Fibroblast of lung (primary cell): ENCODE measurements around the gene A1BG. TPM values are rescaled to one million over a fixed set of nuclear protein-coding genes. Genes with fewer than 3 reads are reported as not detected.

ENCODE experiments used
- DNase-seq, 2 donors: peaks; one replicate each; pipeline versions ENCODE4 v3.0.0 to v3.0.0-alpha.2; 2010; ENCODE audit warnings: low read depth in 2 of 2
- H2AFZ ChIP-seq: 2 replicates; pipeline ENCODE4 v1.5.1; 2012; ENCODE audit warnings: low read length, control low read depth, inconsistent platforms
- H3K27ac ChIP-seq: 2 replicates; pipeline ENCODE4 v1.5.1; 2011; ENCODE audit warnings: low read length, control low read depth; ENCODE audit not compliant: insufficient read depth
- H3K27me3 ChIP-seq: 2 replicates; pipeline ENCODE4 v1.5.1; 2011; ENCODE audit warnings: mild to moderate bottlenecking, low read length; ENCODE audit not compliant: control insufficient read depth, insufficient read depth
- H3K36me3 ChIP-seq: 2 replicates; pipeline ENCODE4 v1.5.1; 2011; ENCODE audit warnings: low read length; ENCODE audit not compliant: control insufficient read depth, insufficient read depth
- H3K4me1 ChIP-seq: 2 replicates; pipeline ENCODE4 v1.5.1; 2011; ENCODE audit warnings: low read length; ENCODE audit not compliant: control insufficient read depth, insufficient read depth; ENCODE audit errors: extremely low read depth
- H3K4me2 ChIP-seq: 2 replicates; pipeline ENCODE4 v1.5.1; 2011; ENCODE audit warnings: low read length, control low read depth; ENCODE audit not compliant: insufficient read depth; ENCODE audit errors: extremely low read depth
- H3K4me3 ChIP-seq, 4 experiments: fragments of 200-600 bp in 1 of 4; sonication (generic) in 1 of 4; replicated peaks in 1 of 4; 2 replicates each; pipeline ENCODE4 v1.5.1; 2011 to 2016; ENCODE audit warnings: low read length in 4 of 4, low read depth in 3 of 4, mild to moderate bottlenecking in 3 of 4, control low read depth in 2 of 4, inconsistent platforms in 1 of 4, mixed read lengths in 1 of 4; ENCODE audit not compliant: insufficient read depth in 1 of 4; ENCODE audit errors: control extremely low read depth in 1 of 4
- H3K79me2 ChIP-seq: 2 replicates; pipeline ENCODE4 v1.5.1; 2012; ENCODE audit warnings: mild to moderate bottlenecking, low read length, inconsistent platforms; ENCODE audit not compliant: control insufficient read depth, insufficient read depth
- H3K9ac ChIP-seq: 2 replicates; pipeline ENCODE4 v1.5.1; 2011; ENCODE audit warnings: mild to moderate bottlenecking, low read length, control low read depth; ENCODE audit not compliant: insufficient read depth
- H3K9me3 ChIP-seq: 2 replicates; pipeline ENCODE4 v1.5.1; 2012; ENCODE audit warnings: low read depth, low read length; ENCODE audit not compliant: control insufficient read depth, insufficient read depth
- H4K20me1 ChIP-seq: 2 replicates; pipeline ENCODE4 v1.5.1; 2011; ENCODE audit warnings: low read length; ENCODE audit not compliant: control insufficient read depth, insufficient read depth; ENCODE audit errors: extremely low read depth
- CTCF ChIP-seq, 2 donors: IDR thresholded peaks in 1 of 2; conservative IDR thresholded peaks in 1 of 2; 1 replicate in 1 of 2; 2 replicates in 1 of 2; pipeline ENCODE4 v1.5.1; 2011 to 2012; ENCODE audit warnings: low read length in 2 of 2, control low read depth in 1 of 2, inconsistent platforms in 1 of 2, low read depth in 1 of 2, mild to moderate bottlenecking in 1 of 2
- EZH2 ChIP-seq: IDR thresholded peaks from 2 replicates; pipeline ENCODE4 v1.5.1; 2012; ENCODE audit warnings: low read length, control low read depth, mild to moderate bottlenecking; ENCODE audit errors: missing control alignments
- polyA plus RNA-seq, 2 donors: library from polyadenylated mRNA; depleted of rRNA in 1 of 2; stranded (reverse) in 1 of 2; unstranded in 1 of 2; fragments of >200 nt; gene quantifications; 2 replicates each; pipeline ENCODE4 v1.2.1, GENCODE V29; 2011 to 2012; ENCODE audit warnings: missing spikeins in 1 of 2
- total RNA-seq: library from RNA; depleted of rRNA; stranded (reverse); fragments of >200 nt; gene quantifications from 2 replicates; pipeline ENCODE4 v1.2.1, GENCODE V29; 2014

Gene A1BG
- total and polyA plus RNA-seq, 2 donors (not counting 1 experiment from before 2014, with no cell fraction given) = 8.3 to 12.6 TPM

DNA sequence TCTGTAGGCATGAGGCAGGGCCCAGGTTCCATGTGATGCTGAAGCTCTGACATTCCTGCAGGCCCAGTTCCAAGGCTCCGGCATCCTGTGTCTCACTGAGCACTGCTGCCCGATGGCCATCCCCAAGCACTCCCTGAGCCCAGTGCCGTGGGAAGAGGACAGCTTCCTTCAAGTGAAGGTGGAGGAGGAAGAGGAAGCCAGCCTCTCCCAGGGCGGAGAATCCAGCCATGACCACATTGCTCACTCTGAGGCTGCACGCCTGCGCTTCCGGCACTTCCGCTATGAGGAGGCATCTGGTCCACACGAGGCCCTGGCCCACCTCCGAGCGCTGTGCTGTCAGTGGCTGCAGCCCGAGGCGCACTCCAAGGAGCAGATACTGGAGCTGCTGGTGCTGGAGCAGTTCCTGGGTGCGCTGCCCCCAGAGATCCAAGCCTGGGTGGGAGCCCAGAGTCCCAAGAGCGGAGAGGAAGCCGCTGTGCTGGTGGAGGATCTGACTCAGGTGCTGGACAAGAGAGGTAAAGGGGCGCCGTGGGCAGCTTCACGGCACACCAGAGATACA, 18.5 kb downstream of the A1BG start:
- no peak overlapping the region for H3K4me3 ChIP-seq
- no peak overlapping the region for H3K4me2 ChIP-seq

DNA sequence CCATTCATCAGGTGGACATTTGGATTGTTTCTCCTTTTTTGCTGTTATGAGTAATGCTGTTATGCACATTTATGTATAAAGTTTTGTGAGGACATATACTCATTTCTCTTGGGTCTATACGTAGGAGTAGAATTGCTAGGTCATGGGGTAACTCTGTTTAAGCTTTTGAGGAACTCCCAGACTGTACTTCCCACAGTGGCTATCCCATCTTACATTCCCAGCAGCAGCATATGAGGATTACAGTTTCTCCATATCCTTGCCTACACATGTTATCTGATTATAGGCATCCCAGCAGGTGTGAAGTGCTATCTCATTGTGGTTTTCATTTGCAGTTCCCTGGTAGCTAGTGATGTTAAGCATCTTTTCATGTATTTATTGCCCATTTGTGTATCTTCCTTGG, 20.6 kb downstream of the A1BG start:
- Histone ChIP-seq H3K9ac (no peak overlapping the region), H3K36me3 (peaks cover 3% of the 10 kb centered on the region), H3K4me3 (no peak overlapping the region)

More for the DNA sequence above, 18.5 kb downstream of the A1BG start:
- TF ChIP-seq EZH2 (no peak), CTCF (conservative IDR thresholded peaks at IDR 0.05 in 1 of 2, IDR thresholded peaks at IDR 0.05 in 1 of 2; ENCODE audit: low read depth in 1 of 2, low read length in 2 of 2) (no peak)
- Histone ChIP-seq H3K9me3 (peaks cover 4% of the 10 kb centered on the region), H2AFZ (no peak overlapping the region), H3K36me3 (peaks cover 7% of the 10 kb centered on the region), H3K79me2 (no peaks in the 10 kb centered on the region), H3K9ac (no peak overlapping the region), H3K4me1 (no peaks in the 10 kb centered on the region), H4K20me1 (no peaks in the 10 kb centered on the region), H3K27me3 (no peaks in the 10 kb centered on the region), H3K27ac (no peak overlapping the region)
- DNase-seq = no peak

GRCh38 chr19:58330458-58330857, 22.8 kb downstream of the A1BG start:
- peak overlapping the region in 1 of 4 experiments; percentile 1 for H3K4me3 ChIP-seq
- peaks cover 5% of the 10 kb centered on the region for H3K4me1 ChIP-seq
- H4K20me1 ChIP-seq = no peaks in the 10 kb centered on the region
- no peaks in the 10 kb centered on the region for H3K9me3 ChIP-seq
- H3K36me3 ChIP-seq = no peaks in the 10 kb centered on the region
- H3K27me3 ChIP-seq = no peaks in the 10 kb centered on the region
- no peak overlapping the region for H3K9ac ChIP-seq
- peaks cover 25% of the 10 kb centered on the region for H3K79me2 ChIP-seq
- H3K27ac ChIP-seq = peak overlapping the region; percentile 57
- H3K4me2 ChIP-seq = no peak overlapping the region
- TF ChIP-seq CTCF (conservative IDR thresholded peaks at IDR 0.05 in 1 of 2, IDR thresholded peaks at IDR 0.05 in 1 of 2; ENCODE audit: low read depth in 1 of 2, low read length in 2 of 2) = no peak
- no peak for TF ChIP-seq EZH2
- H2AFZ ChIP-seq = no peak overlapping the region
- DNase-seq = peak; percentile 75 to 83

More for the DNA sequence above, 20.6 kb downstream of the A1BG start:
- no peaks in the 10 kb centered on the region for H3K9me3 ChIP-seq
- no peak overlapping the region for H2AFZ ChIP-seq
- peaks cover 3% of the 10 kb centered on the region for H3K4me1 ChIP-seq
- H3K27me3 ChIP-seq = no peaks in the 10 kb centered on the region
- no peak for DNase-seq
- H4K20me1 ChIP-seq = no peaks in the 10 kb centered on the region
- H3K4me2 ChIP-seq = no peak overlapping the region
- TF ChIP-seq EZH2 = no peak
- TF ChIP-seq CTCF (conservative IDR thresholded peaks at IDR 0.05 in 1 of 2, IDR thresholded peaks at IDR 0.05 in 1 of 2; ENCODE audit: low read depth in 1 of 2, low read length in 2 of 2) = no peak
- H3K79me2 ChIP-seq = peaks cover 14% of the 10 kb centered on the region
- H3K27ac ChIP-seq = no peak overlapping the region
